GM12874 (cell line): ENCODE results near the gene CSAD.

Source experiments
- CTCF ChIP-seq: IDR thresholded peaks from 2 replicates; pipeline ENCODE4 v1.5.1; 2011; ENCODE audit warnings: low read depth, mild to moderate bottlenecking, control low read depth, low read length, moderate library complexity; ENCODE audit not compliant: insufficient read depth

CSAD gene

GRCh38 chr12:53201177-53201541, 20.4 kb upstream of the CSAD start:
- TF ChIP-seq CTCF = no peak

GRCh38 chr12:53200458-53201176, 19.9 kb upstream of the CSAD start:
- TF ChIP-seq CTCF = no peak

GRCh38 chr12:53200107-53200457, 19.4 kb upstream of the CSAD start:
- TF ChIP-seq CTCF = no peak

- TF ChIP-seq CTCF = no peak
Measured at GRCh38 chr12:53199700-53200099, 19.0 kb upstream of the CSAD start.

GRCh38 chr12:53198486-53199110, 17.9 kb upstream of the CSAD start:
- no peak for TF ChIP-seq CTCF

- TF ChIP-seq CTCF = no peak
Measured at GRCh38 chr12:53197011-53197640, 16.4 kb upstream of the CSAD start.

GRCh38 chr12:53196486-53196885, 15.8 kb upstream of the CSAD start:
- no peak for TF ChIP-seq CTCF
